GM19455 (cell line): Measurements from ENCODE around the gene FBXL16.

Experiments used
- ATAC-seq: cut with Tn5 transposase; IDR thresholded peaks from one replicate; pipeline ENCODE4 v1.9.1; 2021; ENCODE audit not compliant: unreplicated experiment

The FBXL16 gene

GRCh38 chr16:735982-736453 is 30.4 kb upstream of the FBXL16 start:
- ATAC-seq: no peak

DNA sequence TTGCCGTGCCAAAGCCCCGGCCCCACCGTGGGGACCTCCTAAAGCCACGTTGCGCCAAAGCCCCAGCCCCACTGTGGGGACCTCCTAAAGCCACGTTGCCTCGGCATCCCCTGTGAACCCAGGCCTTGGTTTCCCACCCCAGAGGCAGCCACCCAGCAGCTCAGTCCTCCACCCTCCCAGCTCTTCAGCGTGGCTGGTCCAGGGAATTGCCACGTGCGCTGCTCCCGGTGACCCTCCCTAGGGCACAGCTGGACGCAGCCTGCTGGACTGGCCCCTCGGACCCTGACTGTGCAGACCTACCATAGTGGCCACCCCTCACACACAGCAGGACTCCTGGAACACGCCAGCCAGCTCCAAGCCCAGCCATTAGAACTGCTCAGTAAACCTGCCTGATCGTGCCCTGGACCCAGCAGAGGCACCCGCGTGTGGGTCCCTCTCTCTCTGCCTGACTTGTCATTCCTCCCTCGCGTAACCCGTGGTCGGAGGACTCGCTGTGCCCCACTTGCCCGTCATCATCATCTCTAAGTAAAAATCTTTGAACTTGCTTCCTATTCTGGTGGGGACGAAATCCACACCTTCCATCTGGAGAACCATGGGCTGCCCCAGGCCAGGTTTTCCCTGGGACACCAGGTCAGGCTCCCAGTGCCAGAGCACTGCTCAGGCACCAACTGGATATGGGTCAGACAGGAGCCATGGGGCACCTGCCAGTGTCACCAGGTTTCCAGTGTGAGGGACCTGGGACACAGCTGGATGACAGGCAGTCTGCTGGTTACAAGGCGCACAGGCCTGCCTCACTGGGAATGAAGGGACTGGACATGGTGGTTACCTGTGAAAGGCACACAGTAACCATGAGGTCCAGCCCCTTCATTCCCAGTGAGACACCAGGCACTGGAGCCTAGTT is 29.6 kb upstream of the FBXL16 start:
- no peak for ATAC-seq

- no peak for ATAC-seq
Observed at GRCh38 chr16:734208-734980, 28.8 kb upstream of the FBXL16 start.

- ATAC-seq: no peak
Observed at GRCh38 chr16:733382-734207, 28.0 kb upstream of the FBXL16 start.

DNA sequence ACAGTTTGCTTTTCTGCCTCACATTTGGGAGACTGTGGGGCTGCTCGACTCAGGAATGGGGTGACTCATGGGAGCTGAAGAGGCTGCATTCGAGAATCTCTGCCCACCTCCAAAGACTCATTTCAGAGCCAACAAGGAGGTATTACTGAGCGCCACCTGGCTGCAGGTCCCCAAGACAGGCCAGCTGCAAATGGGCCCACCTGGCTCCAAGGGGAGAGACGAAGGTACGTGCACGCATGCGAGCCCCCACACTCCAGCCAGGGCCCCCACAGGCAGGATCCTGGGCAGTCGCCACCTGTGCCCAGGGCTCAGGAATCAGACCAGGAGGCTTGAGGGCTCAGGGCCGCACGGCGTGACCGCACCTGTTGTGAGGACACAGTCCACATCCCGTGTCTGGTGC is 27.3 kb upstream of the FBXL16 start:
- ATAC-seq: no peak

- ATAC-seq: no peak
Observed at GRCh38 chr16:732332-732731, 26.7 kb upstream of the FBXL16 start.

DNA sequence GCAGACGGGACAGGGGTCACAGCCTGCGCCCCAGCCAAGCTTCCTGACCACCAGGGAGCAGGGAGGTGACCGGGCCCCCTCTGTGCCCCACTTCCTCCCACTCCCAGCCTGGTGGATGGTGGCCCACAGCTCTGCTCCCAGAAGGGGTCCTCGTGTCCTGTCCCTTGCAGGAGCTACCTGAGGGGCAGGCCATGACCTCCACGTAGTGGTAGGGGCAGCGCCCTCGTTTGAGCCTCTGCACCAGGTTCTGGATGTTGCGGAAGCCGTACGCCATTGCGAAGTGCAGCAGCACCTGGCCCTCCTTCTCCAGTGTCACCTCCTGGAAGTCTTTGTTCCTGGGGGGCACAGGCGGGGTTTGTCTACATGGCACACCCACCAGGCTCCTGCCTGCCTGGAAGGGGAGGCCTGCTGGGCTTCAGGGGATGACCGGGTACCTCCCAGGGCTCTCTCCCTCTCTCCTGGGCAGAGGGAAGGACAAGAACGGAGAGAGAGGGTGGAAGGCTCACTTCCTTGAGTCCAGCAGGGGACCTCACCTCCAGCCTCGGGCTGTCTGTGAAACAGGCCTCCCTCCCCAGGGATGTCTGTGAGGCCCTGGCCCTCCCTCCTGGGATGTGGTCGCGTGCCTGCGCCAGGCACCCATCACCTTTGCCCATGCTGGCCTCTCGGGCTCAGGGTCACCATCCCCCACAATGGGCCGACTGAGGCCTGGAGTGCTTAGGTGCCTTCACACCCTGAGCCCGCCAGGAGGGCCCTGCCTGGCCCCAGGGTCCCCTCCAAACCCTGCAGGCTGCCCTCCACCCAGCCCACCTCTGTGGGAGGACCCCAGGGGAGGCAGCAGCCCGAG is 25.3 kb upstream of the FBXL16 start:
- no peak for ATAC-seq

- ATAC-seq: no peak
Observed at GRCh38 chr16:729768-730665, 24.4 kb upstream of the FBXL16 start.

DNA sequence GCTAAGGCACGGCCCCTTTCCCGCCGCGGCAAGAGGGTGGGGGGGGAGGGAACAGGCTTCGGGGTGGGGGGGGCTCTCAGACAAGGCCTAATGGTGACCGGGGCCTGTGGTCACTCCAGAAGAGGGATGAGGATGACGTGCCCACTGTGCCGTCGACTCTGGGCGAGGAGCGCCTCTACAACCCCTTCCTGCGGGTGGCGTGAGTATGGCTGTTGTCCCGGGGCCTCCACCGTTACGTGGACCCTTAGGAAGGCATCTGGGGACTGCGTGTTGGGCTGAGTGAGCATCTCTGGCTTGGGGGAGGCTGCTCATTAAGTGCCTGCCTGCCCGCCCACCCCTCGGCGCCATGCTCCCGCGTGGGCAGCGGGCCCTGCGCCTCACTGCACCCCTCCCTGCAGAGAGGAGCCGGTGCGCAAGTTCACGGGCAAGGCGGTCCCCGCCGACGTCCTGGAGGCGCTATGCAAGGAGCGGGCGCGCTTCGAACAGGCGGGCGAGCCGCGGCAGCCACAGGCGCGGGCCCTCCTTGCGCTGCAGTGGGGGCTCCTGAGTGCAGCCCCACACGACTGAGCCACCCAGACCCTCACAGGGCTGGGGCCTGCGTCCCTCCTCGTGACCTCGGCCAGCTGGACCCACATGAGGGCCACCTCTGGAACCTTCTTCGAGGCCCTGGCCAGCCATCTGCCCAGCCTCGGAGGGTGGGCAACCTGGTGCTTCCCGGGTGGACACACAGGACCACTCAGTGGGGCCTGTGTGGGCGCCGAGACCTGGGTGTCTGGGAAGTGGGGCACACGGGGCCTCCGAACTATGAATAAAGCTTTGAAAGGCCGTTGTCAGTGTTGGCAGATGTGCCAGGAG is 23.5 kb upstream of the FBXL16 start:
- ATAC-seq: no peak

GRCh38 chr16:728131-728889 is 22.7 kb upstream of the FBXL16 start:
- ATAC-seq: peak; percentile 38

- ATAC-seq: no peak
Observed at GRCh38 chr16:727291-727977, 21.8 kb upstream of the FBXL16 start.

DNA sequence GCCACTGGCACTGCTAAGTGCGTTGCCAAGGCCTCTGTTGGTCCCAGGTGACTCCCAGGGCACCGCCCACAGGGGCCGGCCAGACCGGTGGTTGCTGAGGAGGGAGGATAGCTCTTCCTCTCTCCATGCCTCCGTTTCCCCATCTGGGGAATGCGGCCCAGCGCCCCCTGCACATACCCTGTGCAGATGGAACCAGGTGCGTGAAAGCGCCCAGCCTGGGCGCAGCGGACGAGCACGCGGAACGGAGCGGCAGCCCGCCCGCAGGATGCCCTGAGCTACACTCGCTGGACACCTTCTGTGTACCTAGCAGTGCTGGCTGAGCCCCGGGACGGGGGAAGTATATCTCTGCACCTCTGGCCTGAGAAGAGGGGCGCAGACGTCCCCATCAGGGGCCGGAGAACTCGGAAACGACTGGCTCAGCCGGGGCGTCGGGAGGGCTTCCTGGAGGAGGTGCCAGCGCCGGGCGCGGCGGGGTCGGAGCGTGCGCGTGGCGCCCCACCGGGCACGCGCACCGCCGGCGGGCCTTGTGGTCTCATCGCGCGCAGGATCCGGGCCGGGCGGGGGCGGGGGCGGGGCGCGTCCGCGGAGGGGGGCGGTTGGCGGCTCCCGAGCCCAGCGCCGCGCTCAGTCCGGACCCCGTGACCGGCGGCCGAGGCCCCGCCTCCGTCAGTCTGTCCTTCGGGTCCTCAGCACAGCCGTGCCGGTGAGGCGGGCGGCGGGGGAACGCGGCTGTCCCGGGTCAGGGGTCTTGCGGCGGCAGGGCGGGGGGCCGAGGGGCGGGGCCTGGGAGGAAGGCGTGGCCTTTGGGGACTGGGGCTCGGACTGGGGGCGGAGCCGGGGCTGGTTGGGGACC is 21.1 kb upstream of the FBXL16 start, which contains the start of the genes CCDC78 and HAGHL:
TSS of gene CCDC78 (minus strand) at position 6 of the 853 bp plus-strand sequence. CDS start 76 bp downstream, outside the sequence.
TSS of gene HAGHL (plus strand) at position 669 of the 853 bp plus-strand sequence. CDS start 404 bp downstream, outside the sequence.
- ATAC-seq: no peak

- ATAC-seq: no peak
Observed at GRCh38 chr16:726188-726437, 20.5 kb upstream of the FBXL16 start.

DNA sequence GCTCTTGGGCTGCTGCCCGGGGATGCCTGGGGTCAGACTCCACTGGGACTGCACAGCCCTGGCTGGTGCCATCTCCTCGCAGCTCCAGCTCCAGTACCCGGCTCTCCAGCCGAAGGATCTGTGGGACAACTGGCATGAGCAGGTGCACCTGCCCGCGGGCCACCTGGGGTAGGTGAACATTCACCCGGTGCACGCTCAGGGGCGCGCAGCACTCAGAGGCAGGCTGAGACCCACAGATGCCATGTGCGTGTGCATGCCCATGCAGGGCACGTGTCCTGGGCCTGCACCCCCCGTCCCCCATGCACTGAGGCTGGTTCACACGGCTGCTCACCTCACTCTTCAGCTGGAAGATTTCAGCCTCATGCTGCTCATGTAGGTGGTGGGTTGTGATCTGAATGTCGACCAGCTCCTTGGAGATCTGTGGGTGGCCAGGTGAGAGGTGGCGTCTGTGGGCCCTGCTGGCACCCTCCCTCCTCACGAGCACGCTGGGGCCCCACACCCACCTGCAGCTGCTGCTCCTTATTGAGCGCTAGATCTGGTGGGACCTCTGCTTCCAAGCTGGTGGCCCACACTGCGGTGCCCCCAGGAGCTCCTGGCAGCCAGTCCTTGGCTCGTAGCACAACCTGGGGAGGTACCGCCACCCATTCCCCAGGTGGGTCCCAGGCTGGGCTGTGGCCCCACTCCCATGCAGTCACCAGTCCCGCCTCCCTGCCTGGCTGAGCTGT is 20.0 kb upstream of the FBXL16 start:
- no peak for ATAC-seq

GRCh38 chr16:725041-725376 is 19.4 kb upstream of the FBXL16 start:
- ATAC-seq: no peak
